Anterior cingulate cortex (tissue), 58 donors: ENCODE measurements around the gene HDGFL3.
A peak's percentile ranks its signal among the peaks of the same experiment; 100 is the strongest.
"Not testable (repeated sequence)": the region's sequence is repeated elsewhere in the genome, so short reads cannot be mapped to it uniquely, and the experiment has no call there.

Source experiments
- DNase-seq, 58 donors: peaks; one replicate each; lab custom pipeline; 2025; lab: John Stamatoyannopoulos, UW

Gene HDGFL3

DNA sequence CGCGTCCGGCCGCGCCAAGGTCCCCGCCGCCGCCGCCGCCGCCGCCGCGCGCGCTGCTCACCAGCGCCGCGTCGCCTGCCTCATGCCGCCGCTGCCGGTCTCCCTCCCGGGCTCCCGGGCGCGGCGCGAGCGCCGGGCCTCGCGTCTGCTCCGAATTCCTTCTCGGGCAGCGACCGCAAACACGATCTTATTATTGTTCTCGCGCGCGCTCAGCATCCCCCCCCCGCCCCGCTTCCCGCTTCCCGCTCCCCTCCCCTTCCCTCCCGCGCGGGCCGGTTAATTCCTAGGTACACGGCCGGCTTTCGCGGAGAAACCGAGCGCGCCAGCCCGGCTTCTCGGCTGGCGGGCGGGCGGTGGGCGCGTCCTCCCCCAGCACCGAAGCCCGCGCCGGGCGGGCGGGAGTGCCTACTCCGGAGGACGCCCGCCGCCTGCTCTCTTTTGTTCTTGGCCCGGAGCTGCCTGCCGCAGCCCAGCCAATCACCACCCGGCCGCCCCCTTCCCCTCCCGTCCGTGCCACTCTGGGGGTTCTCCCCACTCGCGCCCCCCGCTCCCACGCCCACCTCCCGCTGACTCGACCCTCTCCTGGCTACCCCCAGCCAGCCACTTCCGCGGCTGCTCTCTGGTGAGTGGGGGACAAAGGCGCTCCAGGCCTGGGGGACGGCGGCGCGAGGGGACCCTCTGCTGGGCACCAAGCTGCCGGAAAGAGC lies at the start of gene HDGFL3:
TSS of gene HDGFL3 (minus strand) at position 164 of the 707 bp plus-strand sequence. CDS start 409 bp downstream, outside the sequence.
- DNase-seq, result peak in 52 of 58 donors; percentile 14 to 83 (median 57)

- no peak for DNase-seq
These were observed 43.2 kb upstream of the HDGFL3 start for GRCh38 chr15:83250781-83251180.

DNA sequence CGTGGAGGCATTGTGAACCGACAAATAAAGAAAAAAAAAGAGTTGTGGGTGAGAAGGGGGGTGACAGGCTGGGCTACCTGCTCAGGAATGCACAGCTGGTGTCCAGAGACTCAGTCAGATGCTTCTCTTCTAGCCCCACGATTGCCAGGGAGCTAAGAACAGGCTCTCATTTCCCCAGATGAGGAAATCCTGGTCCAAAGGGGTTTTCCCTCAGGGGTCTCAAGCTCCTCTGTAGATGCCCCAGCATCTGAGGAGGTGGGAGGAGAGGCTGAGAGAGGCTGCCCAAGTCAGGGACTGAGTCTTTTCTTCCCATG lies 41.4 kb upstream of the HDGFL3 start:
- DNase-seq, result no peak

DNA sequence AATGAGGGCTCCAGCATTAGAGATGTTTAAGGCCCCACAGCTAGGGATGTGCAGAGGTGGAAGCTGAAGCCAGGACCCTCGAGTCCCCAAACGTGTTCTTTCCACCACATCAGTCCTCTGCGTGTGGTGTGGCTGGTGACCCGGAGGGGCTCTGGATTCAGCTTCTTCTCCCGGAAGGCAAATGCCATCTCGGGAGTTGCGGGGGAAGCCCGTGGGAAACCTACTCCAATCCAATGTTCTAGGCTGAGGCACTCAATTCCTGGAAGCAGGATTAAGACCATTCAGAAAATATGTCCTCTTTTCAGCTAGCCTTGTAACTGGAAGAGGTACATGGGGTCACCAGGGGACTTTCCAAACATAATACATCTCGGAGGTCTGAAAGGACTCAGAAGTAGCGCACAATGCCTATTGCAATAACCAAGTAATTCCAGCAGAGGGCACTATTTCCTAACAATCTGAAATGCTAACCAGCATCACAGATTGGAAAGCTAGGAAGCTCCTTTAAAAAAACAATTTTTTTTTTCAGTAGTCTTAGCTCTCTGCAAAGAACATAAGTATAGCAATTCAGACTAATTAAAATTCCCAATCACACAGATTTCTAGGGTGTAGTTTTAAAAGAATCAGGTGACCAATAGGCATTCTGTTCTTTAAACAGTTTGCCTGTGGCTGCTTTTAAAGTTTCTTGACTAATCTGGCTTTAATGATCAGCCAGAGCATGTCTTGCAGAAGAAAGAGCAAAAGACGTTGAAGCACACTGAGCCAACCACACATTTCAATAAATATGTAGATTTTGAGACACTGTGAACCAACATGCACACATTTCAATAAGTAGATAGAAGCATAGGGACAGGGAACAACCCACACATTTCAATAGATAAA lies 40.8 kb upstream of the HDGFL3 start:
- peak in 20 of 58 donors; percentile 1 to 45 (median 14) for DNase-seq

GRCh38 chr15:83243634-83244033 lies 36.0 kb upstream of the HDGFL3 start:
- DNase-seq, result no peak

GRCh38 chr15:83230242-83230641 lies 22.6 kb upstream of the HDGFL3 start:
- no peak for DNase-seq

- DNase-seq, result no peak
These were observed 17.8 kb upstream of the HDGFL3 start for GRCh38 chr15:83225449-83225848.

- DNase-seq, result not testable (repeated sequence)
These were observed 14.2 kb upstream of the HDGFL3 start for GRCh38 chr15:83221781-83222180.

GRCh38 chr15:83219026-83219425 lies 11.4 kb upstream of the HDGFL3 start:
- no peak for DNase-seq

DNA sequence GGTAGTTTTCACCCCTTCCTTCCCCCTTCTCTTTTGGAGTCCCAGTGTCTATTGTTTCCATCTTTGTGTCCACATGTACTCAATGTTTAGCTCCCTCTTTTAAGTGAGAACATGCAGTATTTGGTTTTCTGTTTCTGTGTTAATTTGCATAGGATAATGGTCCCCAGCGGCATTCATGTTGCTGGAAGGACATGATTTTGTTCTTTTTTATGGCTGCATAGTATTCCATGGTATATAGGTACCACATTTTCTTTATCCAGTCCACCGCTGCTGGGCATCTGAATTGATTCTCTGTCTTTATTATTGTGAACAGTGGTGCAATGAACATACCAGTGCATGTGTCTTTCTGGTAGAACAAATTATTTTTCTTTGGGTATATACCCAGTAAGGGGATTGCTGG lies 7.7 kb upstream of the HDGFL3 start:
- no peak for DNase-seq

GRCh38 chr15:83210619-83211018 lies 3.0 kb upstream of the HDGFL3 start:
- DNase-seq, result no peak

GRCh38 chr15:83209333-83209732 lies 1.7 kb upstream of the HDGFL3 start:
- DNase-seq, result no peak

DNA sequence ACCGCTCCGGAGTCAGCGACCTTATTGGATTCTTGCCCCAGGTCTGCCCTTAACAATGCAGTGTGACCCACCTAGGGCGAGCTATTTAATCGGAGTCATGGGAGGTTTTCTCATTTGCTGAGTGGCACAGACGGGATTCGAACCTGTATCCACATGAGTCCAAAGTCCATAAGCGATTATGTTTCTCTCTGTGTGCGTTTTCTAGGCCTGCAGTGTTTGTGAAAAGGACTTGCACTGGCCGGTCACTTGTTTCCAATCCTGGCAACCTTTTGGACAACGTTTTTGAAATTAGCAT lies 691 bp upstream of the HDGFL3 start:
- no peak for DNase-seq

DNA sequence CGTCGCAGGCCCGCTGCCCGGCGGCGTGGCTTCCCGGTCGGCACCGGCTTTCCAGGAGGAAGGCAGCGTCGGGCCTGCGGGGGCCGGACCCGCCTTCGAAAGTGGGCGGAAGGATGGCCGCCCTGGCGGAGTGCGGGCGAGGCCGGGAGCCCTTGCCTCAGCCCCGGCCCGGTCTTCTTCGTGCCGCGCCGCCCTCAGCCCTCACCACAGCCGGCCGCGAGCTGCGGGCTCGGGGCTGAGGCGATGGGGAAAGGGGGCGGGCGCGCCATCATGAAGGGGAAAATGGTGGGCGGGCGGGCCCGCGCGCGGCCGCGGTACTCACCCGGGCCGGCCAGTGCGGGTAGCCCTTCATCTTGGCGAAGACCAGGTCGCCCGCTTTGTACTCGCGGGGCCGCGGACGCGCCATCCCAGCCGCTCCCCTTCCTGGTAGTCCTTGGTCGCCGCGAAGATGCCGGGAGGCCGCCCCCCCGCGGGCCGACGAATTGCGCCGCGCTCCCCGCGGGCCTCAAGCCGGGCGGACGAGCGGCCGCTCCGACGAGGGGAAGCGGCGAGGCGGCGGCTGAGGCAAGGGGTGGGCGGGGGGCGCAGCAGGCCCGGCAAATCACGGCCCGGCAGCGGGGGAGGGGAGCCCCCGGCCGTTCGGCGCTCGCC lies 489 bp downstream of the HDGFL3 start:
- peak in 36 of 58 donors; percentile 10 to 71 (median 42) for DNase-seq

GRCh38 chr15:83206526-83207008 lies 1.1 kb downstream of the HDGFL3 start:
- DNase-seq, result peak in 17 of 58 donors; percentile 4 to 52 (median 22)

- DNase-seq, result no peak
These were observed 1.8 kb downstream of the HDGFL3 start for GRCh38 chr15:83205725-83206324.

- no peak for DNase-seq
These were observed 2.9 kb downstream of the HDGFL3 start for GRCh38 chr15:83204697-83205096.

- no peak for DNase-seq
These were observed 4.1 kb downstream of the HDGFL3 start for GRCh38 chr15:83203543-83203942.

GRCh38 chr15:83200589-83200988 lies 7.0 kb downstream of the HDGFL3 start:
- no peak for DNase-seq

DNA sequence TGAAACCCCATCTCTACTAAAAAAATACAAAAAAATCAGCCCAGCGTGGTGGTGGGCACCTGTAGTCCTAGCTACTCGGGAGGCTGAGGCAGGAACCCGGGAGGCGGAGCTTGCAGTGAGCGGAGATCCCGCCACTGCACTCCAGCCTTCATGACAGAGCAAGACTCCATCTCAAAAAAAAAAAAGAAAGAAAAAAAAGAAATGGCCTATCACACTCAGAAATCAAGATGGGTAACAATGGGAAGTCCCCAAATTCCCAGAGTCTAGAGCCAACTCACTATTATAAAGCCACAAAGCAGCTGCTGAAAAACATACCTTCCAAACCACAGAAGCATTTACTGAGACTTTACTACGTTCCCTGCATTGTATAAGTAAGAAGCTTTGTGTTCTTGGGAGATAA lies 7.5 kb downstream of the HDGFL3 start:
- no peak for DNase-seq

DNA sequence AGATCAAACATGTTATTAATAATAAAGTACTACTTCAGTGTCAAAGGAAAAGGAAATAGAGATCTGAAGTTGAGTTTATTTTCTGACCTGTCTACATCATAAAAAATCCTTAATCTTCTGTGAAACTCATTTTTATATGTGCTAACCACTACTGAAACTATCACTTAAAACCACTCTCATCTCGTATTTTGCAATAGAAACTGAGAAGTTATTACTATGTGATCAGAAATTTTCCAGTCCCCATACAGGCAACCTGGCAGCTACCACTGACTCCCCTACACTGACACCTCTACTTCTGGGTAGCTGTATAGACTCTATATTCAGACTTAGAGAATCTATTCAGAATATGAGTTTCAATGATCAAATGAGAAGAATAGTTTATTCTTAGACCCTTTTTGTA lies 8.3 kb downstream of the HDGFL3 start:
- no peak for DNase-seq
